ENCODE data around the gene PRKCE.

- TF ChIP-seq GATA3 (IDR thresholded peaks at IDR 0.05; ENCODE audit: low read depth, low read length): no peak
- TF ChIP-seq GATA2 (IDR thresholded peaks at IDR 0.05; ENCODE audit: low read depth, low read length): no peak
Measured at GRCh38 chr2:45672138-45672537, 20.7 kb downstream of the PRKCE start.
